ENCODE results near the gene EFEMP1. TPM values are rescaled to one million over a fixed set of nuclear protein-coding genes. Genes with fewer than 3 reads are reported as not detected.

The EFEMP1 gene
- total and polyA plus RNA-seq, 4 donors: 0.65 to 11.5 (median 6.5) TPM

- Histone ChIP-seq H3K27me3 (ENCODE audit: control insufficient read depth in 4 of 4, insufficient read depth in 4 of 4, low read length in 3 of 4) (no peaks in the 10 kb centered on the region), H3K9me3 (ENCODE audit: control insufficient read depth in 4 of 4, low read length in 3 of 4) (no peaks in the 10 kb centered on the region), H3K4me1 (ENCODE audit: control insufficient read depth in 4 of 4, insufficient read depth in 4 of 4, low read length in 3 of 4) (peaks cover 0 to 5% (median 0%) of the 10 kb centered on the region in 4 donors), H3K4me3 (ENCODE audit: low read depth in 1 of 3, low read length in 3 of 3) (no peak overlapping the region), H3K9ac (ENCODE audit: low read depth in 1 of 2, low read length in 2 of 2) (no peak overlapping the region), H3K36me3 (ENCODE audit: control insufficient read depth in 4 of 4, insufficient read depth in 3 of 4, low read depth in 1 of 4, low read length in 3 of 4) (no peaks in the 10 kb centered on the region), H3K27ac (ENCODE audit: low read depth in 1 of 2, low read length in 2 of 2) (no peak overlapping the region)
- no peak for DNase-seq (ENCODE audit: low spot score)
- WGBS: 61% methylated on average over 2 of the region's 2 CpGs
- TF ChIP-seq CTCF (IDR thresholded peaks at IDR 0.05; ENCODE audit: low read depth, low read length, missing input control): no peak
These were observed 41.7 kb upstream of the EFEMP1 start for GRCh38 chr2:55965276-55965675.

DNA sequence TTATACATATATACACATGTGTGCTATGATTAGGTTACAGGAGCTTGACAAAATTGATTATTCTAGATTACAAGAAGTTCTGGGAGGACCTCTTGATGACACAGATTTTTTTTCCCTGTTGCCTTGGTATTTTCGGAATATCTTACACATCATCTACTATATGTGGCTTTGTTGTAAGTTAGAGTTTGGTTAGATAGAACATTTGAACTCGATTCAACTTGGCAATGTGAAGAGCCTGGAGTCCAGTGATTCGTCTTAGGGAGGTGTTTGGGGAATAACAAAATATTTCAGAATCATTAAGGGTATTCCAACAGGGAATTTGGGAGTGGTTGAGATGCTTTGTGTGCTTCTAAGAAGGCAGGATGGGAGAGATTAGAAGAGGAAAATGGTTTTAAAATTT, 39.3 kb upstream of the EFEMP1 start:
- no peaks in the 10 kb centered on the region for H3K36me3 ChIP-seq (ENCODE audit: control insufficient read depth in 4 of 4, insufficient read depth in 3 of 4, low read depth in 1 of 4, low read length in 3 of 4)
- TF ChIP-seq EGR1 (IDR thresholded peaks at IDR 0.05; ENCODE audit: low read depth in 2 of 2) (no peak), ATF3 (IDR thresholded peaks at IDR 0.05) (no peak), MAX (IDR thresholded peaks at IDR 0.05) (no peak), SP1 (IDR thresholded peaks at IDR 0.05) (no peak), GABPA (IDR thresholded peaks at IDR 0.05 in 1 of 2, conservative IDR thresholded peaks at IDR 0.05 in 1 of 2) (no peak), REST (IDR thresholded peaks at IDR 0.05) (no peak), RXRA (IDR thresholded peaks at IDR 0.05) (no peak), NR2F2 (IDR thresholded peaks at IDR 0.05) (no peak), YY1 (IDR thresholded peaks at IDR 0.05) (no peak), JUND (IDR thresholded peaks at IDR 0.05) (no peak), RAD21 (IDR thresholded peaks at IDR 0.05) (no peak), FOXA2 (IDR thresholded peaks at IDR 0.05) (no peak), TAF1 (conservative IDR thresholded peaks at IDR 0.05) (no peak)
- TF ChIP-seq, protein P1, sequence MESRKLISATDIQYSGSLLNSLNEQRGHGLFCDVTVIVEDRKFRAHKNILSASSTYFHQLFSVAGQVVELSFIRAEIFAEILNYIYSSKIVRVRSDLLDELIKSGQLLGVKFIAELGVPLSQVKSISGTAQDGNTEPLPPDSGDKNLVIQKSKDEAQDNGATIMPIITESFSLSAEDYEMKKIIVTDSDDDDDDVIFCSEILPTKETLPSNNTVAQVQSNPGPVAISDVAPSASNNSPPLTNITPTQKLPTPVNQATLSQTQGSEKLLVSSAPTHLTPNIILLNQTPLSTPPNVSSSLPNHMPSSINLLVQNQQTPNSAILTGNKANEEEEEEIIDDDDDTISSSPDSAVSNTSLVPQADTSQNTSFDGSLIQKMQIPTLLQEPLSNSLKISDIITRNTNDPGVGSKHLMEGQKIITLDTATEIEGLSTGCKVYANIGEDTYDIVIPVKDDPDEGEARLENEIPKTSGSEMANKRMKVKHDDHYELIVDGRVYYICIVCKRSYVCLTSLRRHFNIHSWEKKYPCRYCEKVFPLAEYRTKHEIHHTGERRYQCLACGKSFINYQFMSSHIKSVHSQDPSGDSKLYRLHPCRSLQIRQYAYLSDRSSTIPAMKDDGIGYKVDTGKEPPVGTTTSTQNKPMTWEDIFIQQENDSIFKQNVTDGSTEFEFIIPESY (IDR thresholded peaks at IDR 0.05): no peak
- no peak overlapping the region for H3K9ac ChIP-seq (ENCODE audit: low read depth in 1 of 2, low read length in 2 of 2)
- peaks cover 0 to 5% (median 0%) of the 10 kb centered on the region in 4 donors for H3K4me1 ChIP-seq (ENCODE audit: control insufficient read depth in 4 of 4, insufficient read depth in 4 of 4, low read length in 3 of 4)
- H3K9me3 ChIP-seq (ENCODE audit: control insufficient read depth in 4 of 4, low read length in 3 of 4): no peaks in the 10 kb centered on the region
- DNase-seq (ENCODE audit: low spot score): no peak
- WGBS: 59% methylated on average over 3 of the region's 3 CpGs
- H3K27me3 ChIP-seq (ENCODE audit: control insufficient read depth in 4 of 4, insufficient read depth in 4 of 4, low read length in 3 of 4): no peaks in the 10 kb centered on the region
- H3K27ac ChIP-seq (ENCODE audit: low read depth in 1 of 2, low read length in 2 of 2): no peak overlapping the region
- H3K4me3 ChIP-seq (ENCODE audit: low read depth in 1 of 3, low read length in 3 of 3): no peak overlapping the region
